HG02610 (cell line): ENCODE measurements around the gene TMEM237.
"Not testable (repeated sequence)": the region's sequence is repeated elsewhere in the genome, so short reads cannot be mapped to it uniquely, and the experiment has no call there.

Experiments used
- ATAC-seq: cut with Tn5 transposase; IDR thresholded peaks from one replicate; pipeline ENCODE4 v1.9.1; 2021; ENCODE audit warnings: mild to moderate bottlenecking, moderate library complexity; ENCODE audit not compliant: unreplicated experiment

The TMEM237 gene

GRCh38 chr2:201643216-201643890 is at the start of gene TMEM237:
Gene TMEM237, minus strand, starts transcription at chr2:201643503. Its CDS starts 103 bp downstream, at chr2:201643400.
- peak; percentile 35 for ATAC-seq

- no peak for ATAC-seq
Observed at GRCh38 chr2:201685156-201685555, 41.9 kb upstream of the TMEM237 start.

GRCh38 chr2:201680743-201681142 is 37.4 kb upstream of the TMEM237 start:
- no peak for ATAC-seq

- ATAC-seq, result no peak
Observed at GRCh38 chr2:201678401-201678800, 35.1 kb upstream of the TMEM237 start.

GRCh38 chr2:201675454-201675853 is 32.2 kb upstream of the TMEM237 start:
- ATAC-seq, result peak; percentile 56

GRCh38 chr2:201674794-201675193 is 31.5 kb upstream of the TMEM237 start:
- no peak for ATAC-seq

GRCh38 chr2:201674298-201674697 is 31.0 kb upstream of the TMEM237 start:
- ATAC-seq, result peak; percentile 78

GRCh38 chr2:201673546-201673945 is 30.2 kb upstream of the TMEM237 start:
- ATAC-seq, result no peak

- not testable (repeated sequence) for ATAC-seq
Observed at GRCh38 chr2:201671205-201671604, 27.9 kb upstream of the TMEM237 start.

GRCh38 chr2:201669865-201670264 is 26.6 kb upstream of the TMEM237 start:
- ATAC-seq, result no peak

- no peak for ATAC-seq
Observed at GRCh38 chr2:201668402-201668910, 25.2 kb upstream of the TMEM237 start.

GRCh38 chr2:201664334-201664733 is 21.0 kb upstream of the TMEM237 start:
- no peak for ATAC-seq

GRCh38 chr2:201661366-201661765 is 18.1 kb upstream of the TMEM237 start:
- no peak for ATAC-seq

GRCh38 chr2:201660293-201660895 is 17.1 kb upstream of the TMEM237 start:
- no peak for ATAC-seq

- ATAC-seq, result no peak
Observed at GRCh38 chr2:201656740-201657139, 13.4 kb upstream of the TMEM237 start.

GRCh38 chr2:201656102-201656501 is 12.8 kb upstream of the TMEM237 start:
- ATAC-seq, result no peak

- ATAC-seq, result no peak
Observed at GRCh38 chr2:201654616-201655384, 11.5 kb upstream of the TMEM237 start.

- no peak for ATAC-seq
Observed at GRCh38 chr2:201653221-201653620, 9.9 kb upstream of the TMEM237 start.

GRCh38 chr2:201649442-201649841 is 6.1 kb upstream of the TMEM237 start:
- no peak for ATAC-seq

GRCh38 chr2:201647431-201647830 is 4.1 kb upstream of the TMEM237 start:
- no peak for ATAC-seq

GRCh38 chr2:201644001-201644400 is 698 bp upstream of the TMEM237 start:
- ATAC-seq, result no peak
